Loucy (cell line): ENCODE results near the gene TMIE.
A peak's percentile ranks its signal among the peaks of the same experiment; 100 is the strongest.
"Not testable (repeated sequence)": the region's sequence is repeated elsewhere in the genome, so short reads cannot be mapped to it uniquely, and the experiment has no call there.

ENCODE experiments used
- H2AFZ ChIP-seq: fragments of 200-600 bp; sonication (generic); 2 replicates; pipeline ENCODE4 v1.6.0; 2016; ENCODE audit warnings: antibody characterized with exemption, mild to moderate bottlenecking, low read length, moderate library complexity
- H3F3A ChIP-seq: fragments of 200-600 bp; 2 replicates; pipeline ENCODE4 v1.6.0; 2016; ENCODE audit warnings: antibody characterized with exemption, low read depth, mild to moderate bottlenecking
- H3K27me3 ChIP-seq: fragments of 200-600 bp; sonication (generic); 2 replicates; pipeline ENCODE4 v1.6.1; 2014; ENCODE audit warnings: low read length, mild to moderate bottlenecking; ENCODE audit not compliant: insufficient read depth, poor library complexity, severe bottlenecking
- H3K36me3 ChIP-seq: fragments of 200-600 bp; sonication (generic); 2 replicates; pipeline ENCODE4 v1.6.1; 2016; ENCODE audit warnings: low read length; ENCODE audit not compliant: insufficient read depth
- H3K4me1 ChIP-seq: fragments of 200-600 bp; sonication (generic); 2 replicates; pipeline ENCODE4 v1.5.1; 2014; ENCODE audit warnings: low read length, mild to moderate bottlenecking; ENCODE audit not compliant: insufficient read depth, poor library complexity, severe bottlenecking
- H3K4me2 ChIP-seq: fragments of 200-600 bp; sonication (generic); 2 replicates; pipeline ENCODE4 v1.6.0; 2014; ENCODE audit warnings: antibody characterized with exemption, low read length, low read depth, mild to moderate bottlenecking; ENCODE audit not compliant: poor library complexity, severe bottlenecking
- H3K4me3 ChIP-seq: fragments of 200-600 bp; sonication (generic); 2 replicates; pipeline ENCODE4 v1.5.1; 2014; ENCODE audit warnings: low read length, mild to moderate bottlenecking, mixed read lengths; ENCODE audit not compliant: poor library complexity, severe bottlenecking
- H3K79me2 ChIP-seq: fragments of 200-600 bp; sonication (generic); 2 replicates; pipeline ENCODE4 v1.6.1; 2014; ENCODE audit warnings: low read length; ENCODE audit not compliant: insufficient read depth
- H3K9ac ChIP-seq: fragments of 200-600 bp; sonication (generic); 2 replicates; pipeline ENCODE4 v1.6.0; 2014; ENCODE audit warnings: mild to moderate bottlenecking, low read depth, low read length, moderate library complexity; ENCODE audit not compliant: poor library complexity, severe bottlenecking
- H3K9me2 ChIP-seq: fragments of 200-600 bp; sonication (generic); replicated peaks from 2 replicates; pipeline ENCODE4 v1.6.1; 2016; ENCODE audit warnings: low read depth, low read length, mixed read lengths
- H3K9me3 ChIP-seq: fragments of 200-600 bp; sonication (generic); 2 replicates; pipeline ENCODE4 v1.6.1; 2014; ENCODE audit warnings: mild to moderate bottlenecking, antibody characterized with exemption, low read length, low read depth; ENCODE audit not compliant: insufficient read depth
- H4K20me1 ChIP-seq: fragments of 200-600 bp; sonication (generic); 2 replicates; pipeline ENCODE4 v1.6.0; 2014; ENCODE audit warnings: antibody characterized with exemption, low read length, mild to moderate bottlenecking; ENCODE audit not compliant: insufficient read depth, poor library complexity, severe bottlenecking
- EZH2phosphoT487 ChIP-seq: fragments of 200-600 bp; IDR thresholded peaks from 2 replicates; pipeline ENCODE4 v1.6.1; 2018; ENCODE audit warnings: antibody characterized with exemption, mild to moderate bottlenecking, moderate library complexity, borderline replicate concordance
- TF ChIP-seq, protein P1 (sequence below): fragments of 200-600 bp; sonication (generic); conservative IDR thresholded peaks from 2 replicates; pipeline ENCODE4 v1.5.1; 2014; ENCODE audit warnings: mild to moderate bottlenecking, antibody characterized with exemption, low read length

The TMIE gene

DNA sequence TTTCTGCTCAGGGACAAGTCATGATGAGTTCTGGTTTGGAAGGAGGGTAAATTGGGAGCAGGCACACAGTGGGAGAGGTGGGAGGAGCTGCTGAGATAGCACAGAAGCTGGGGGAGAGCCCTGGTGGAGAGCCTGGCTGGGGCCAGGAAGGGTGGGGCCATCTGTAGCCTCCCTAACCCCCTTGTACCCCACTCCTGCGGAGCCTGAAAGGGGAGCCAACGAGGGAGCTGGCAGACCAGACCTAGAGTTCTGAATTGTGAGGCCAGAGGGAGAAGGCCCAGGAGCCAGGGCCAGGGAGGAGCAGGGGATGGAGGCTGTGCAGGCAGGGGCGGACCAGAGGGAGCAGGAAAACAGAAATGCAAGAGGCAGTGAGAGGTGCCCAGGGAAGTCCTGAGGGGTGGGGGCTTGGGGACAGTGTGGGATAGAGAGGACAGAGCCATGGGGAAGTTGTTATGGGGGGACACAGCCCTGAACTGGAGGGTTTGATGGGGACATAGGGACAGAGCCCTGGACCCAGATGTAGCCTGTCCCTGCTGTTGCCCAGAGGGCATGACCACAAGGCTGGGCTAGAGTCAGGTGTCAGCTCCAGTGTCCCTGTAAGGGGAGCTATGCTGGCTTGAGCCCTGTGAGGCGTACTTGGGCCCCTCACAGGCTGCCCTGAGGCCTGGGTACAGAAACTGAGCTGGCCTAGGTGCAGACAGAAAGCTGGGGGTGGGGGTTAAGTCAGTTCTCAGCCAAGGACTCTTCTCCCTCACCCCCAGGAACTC, 1.2 kb downstream of the TMIE start:
- H3K9me3 ChIP-seq = no peaks in the 10 kb centered on the region
- no peaks in the 10 kb centered on the region for H3K9me2 ChIP-seq
- no peaks in the 10 kb centered on the region for H3K27me3 ChIP-seq
- H2AFZ ChIP-seq = no peak overlapping the region
- H3K36me3 ChIP-seq = no peaks in the 10 kb centered on the region
- no peaks in the 10 kb centered on the region for H3K79me2 ChIP-seq
- no peaks in the 10 kb centered on the region for H3F3A ChIP-seq
- no peak overlapping the region for H3K4me2 ChIP-seq
- no peak overlapping the region for H3K4me3 ChIP-seq
- H3K4me1 ChIP-seq = no peaks in the 10 kb centered on the region
- no peaks in the 10 kb centered on the region for H4K20me1 ChIP-seq
- TF ChIP-seq, protein P1, sequence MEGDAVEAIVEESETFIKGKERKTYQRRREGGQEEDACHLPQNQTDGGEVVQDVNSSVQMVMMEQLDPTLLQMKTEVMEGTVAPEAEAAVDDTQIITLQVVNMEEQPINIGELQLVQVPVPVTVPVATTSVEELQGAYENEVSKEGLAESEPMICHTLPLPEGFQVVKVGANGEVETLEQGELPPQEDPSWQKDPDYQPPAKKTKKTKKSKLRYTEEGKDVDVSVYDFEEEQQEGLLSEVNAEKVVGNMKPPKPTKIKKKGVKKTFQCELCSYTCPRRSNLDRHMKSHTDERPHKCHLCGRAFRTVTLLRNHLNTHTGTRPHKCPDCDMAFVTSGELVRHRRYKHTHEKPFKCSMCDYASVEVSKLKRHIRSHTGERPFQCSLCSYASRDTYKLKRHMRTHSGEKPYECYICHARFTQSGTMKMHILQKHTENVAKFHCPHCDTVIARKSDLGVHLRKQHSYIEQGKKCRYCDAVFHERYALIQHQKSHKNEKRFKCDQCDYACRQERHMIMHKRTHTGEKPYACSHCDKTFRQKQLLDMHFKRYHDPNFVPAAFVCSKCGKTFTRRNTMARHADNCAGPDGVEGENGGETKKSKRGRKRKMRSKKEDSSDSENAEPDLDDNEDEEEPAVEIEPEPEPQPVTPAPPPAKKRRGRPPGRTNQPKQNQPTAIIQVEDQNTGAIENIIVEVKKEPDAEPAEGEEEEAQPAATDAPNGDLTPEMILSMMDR = no peak
- no peak for TF ChIP-seq EZH2phosphoT487
- H3K9ac ChIP-seq = no peak overlapping the region

DNA sequence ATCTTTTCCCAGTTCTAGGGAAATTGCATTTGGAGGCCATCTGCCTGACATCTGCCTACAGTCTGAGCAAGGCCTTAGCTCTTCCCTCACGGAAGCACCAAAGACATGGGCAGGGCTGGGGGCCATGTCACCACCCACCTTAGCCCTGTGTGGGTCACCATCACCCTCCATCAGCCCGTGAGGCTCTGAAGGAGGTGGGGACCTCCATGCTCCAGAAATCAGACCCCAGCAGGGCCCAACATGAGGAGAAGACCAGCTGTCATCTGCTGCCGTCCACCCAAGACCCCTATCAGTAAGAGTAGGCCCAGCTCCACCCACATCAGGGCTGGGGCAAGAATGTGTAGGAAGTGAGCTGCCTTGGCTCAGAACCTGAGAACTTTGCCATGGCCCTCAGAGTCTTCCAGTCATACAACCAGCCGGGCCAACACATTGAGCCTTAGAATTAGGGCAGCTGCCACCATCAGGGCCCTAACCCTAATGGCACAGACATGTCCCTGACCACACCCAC, 1.9 kb downstream of the TMIE start:
- H4K20me1 ChIP-seq = no peaks in the 10 kb centered on the region
- no peak overlapping the region for H3K4me3 ChIP-seq
- H3K9me3 ChIP-seq = no peaks in the 10 kb centered on the region
- no peaks in the 10 kb centered on the region for H3K27me3 ChIP-seq
- H3K79me2 ChIP-seq = no peaks in the 10 kb centered on the region
- no peaks in the 10 kb centered on the region for H3K9me2 ChIP-seq
- H3K4me2 ChIP-seq = no peak overlapping the region
- no peak overlapping the region for H3K9ac ChIP-seq
- no peaks in the 10 kb centered on the region for H3K36me3 ChIP-seq
- H3K4me1 ChIP-seq = no peaks in the 10 kb centered on the region
- H2AFZ ChIP-seq = no peak overlapping the region
- no peaks in the 10 kb centered on the region for H3F3A ChIP-seq
- TF ChIP-seq EZH2phosphoT487 = no peak

DNA sequence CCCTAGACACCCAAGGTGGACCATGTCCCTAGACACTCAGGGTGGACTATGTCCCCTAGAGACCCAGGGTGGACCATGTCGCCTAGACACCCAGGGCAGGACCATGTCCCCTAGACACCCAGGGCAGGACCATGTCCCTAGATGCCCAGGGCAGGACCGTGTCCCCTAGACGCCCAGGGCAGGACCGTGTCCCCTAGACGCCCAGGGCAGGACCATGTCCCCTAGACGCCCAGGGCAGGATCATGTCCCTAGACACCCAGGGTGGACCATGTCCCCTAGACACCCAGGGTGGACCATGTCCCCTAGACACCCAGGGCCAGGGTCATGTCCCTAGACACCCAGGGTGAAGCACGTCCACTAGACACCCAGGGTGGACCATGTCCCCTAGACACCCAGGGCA, 3.2 kb downstream of the TMIE start:
- H3K9me3 ChIP-seq, H3K4me2 ChIP-seq, H3K9me2 ChIP-seq, H3K4me1 ChIP-seq, H3F3A ChIP-seq, H4K20me1 ChIP-seq, H3K27me3 ChIP-seq, H2AFZ ChIP-seq, H3K9ac ChIP-seq, H3K36me3 ChIP-seq, H3K79me2 ChIP-seq, H3K4me3 ChIP-seq: not testable (repeated sequence)

DNA sequence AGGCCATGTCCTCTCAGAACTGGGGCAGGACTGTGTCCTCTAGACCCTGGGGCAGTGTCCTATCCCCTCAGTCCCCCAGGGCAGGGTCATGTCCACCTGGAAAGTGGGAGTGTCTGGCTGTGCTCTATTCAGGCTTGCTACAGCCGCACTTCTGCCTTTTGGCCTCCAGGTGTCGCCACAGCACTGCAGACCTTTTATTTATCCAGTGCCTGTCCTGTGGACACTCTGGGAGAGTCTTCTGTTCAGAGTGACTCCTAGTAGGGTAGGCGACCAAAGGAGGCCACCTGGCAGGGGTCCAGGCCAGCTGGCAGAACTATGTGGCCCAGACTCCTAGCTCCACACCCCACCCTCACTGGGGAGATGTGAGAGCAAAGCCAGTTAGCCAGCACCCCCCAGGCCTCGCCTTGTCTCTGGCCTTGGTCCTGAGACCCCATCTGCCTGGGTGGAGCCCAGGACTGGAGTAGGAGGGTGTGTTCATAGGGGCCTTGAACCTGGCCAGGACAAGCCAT, 3.9 kb downstream of the TMIE start:
- Histone ChIP-seq H3K79me2 (no peaks in the 10 kb centered on the region), H4K20me1 (no peaks in the 10 kb centered on the region), H3K9ac (no peak overlapping the region), H3K36me3 (no peaks in the 10 kb centered on the region), H3F3A (no peaks in the 10 kb centered on the region), H3K4me3 (no peak overlapping the region), H3K9me3 (no peaks in the 10 kb centered on the region), H3K9me2 (no peaks in the 10 kb centered on the region), H3K4me2 (no peak overlapping the region), H3K4me1 (no peaks in the 10 kb centered on the region), H3K27me3 (no peaks in the 10 kb centered on the region), H2AFZ (no peak overlapping the region)
- TF ChIP-seq, protein P1 = peak; percentile 98
- TF ChIP-seq EZH2phosphoT487 = no peak
